Upper lobe of left lung (tissue), 6 donors: ENCODE data around the gene SND1. TPM values are rescaled to one million over a fixed set of nuclear protein-coding genes. Genes with fewer than 3 reads are reported as not detected.
A peak's percentile ranks its signal among the peaks of the same experiment; 100 is the strongest.

Source experiments
- ATAC-seq, 2 donors: fragments of 200-7000 bp; cut with Tn5 transposase; one replicate each; pipeline ENCODE4 v1.9.1; 2022; ENCODE audit warnings: mild to moderate bottlenecking in 2 of 2, moderate library complexity in 2 of 2; ENCODE audit not compliant: low FRiP score in 2 of 2
- DNase-seq, 2 donors: peaks; one replicate each; pipeline ENCODE4 v3.0.0-alpha.2; 2019 to 2020
- H3K27ac ChIP-seq, 4 donors: fragments of 200-600 bp; sonication (generic); one replicate each; pipeline ENCODE4 v1.5.1; 2016 to 2019
- H3K27me3 ChIP-seq, 4 donors: fragments of 200-600 bp; sonication (generic); one replicate each; pipeline ENCODE4 v1.5.1; 2017 to 2019
- H3K36me3 ChIP-seq, 4 donors: fragments of 200-600 bp; sonication (generic); one replicate each; pipeline ENCODE4 v1.5.1; 2016 to 2019
- H3K4me1 ChIP-seq, 4 donors: fragments of 200-600 bp; sonication (generic); one replicate each; pipeline ENCODE4 v1.5.1; 2018 to 2019
- H3K4me3 ChIP-seq, 4 donors: fragments of 200-600 bp; sonication (generic); one replicate each; pipeline ENCODE4 v1.5.1; 2017 to 2019; ENCODE audit warnings: mild to moderate bottlenecking in 2 of 4, moderate library complexity in 1 of 4
- H3K9me3 ChIP-seq, 4 donors: fragments of 200-600 bp; sonication (generic); one replicate each; pipeline ENCODE4 v1.5.1; 2018 to 2019
- EP300 ChIP-seq, 4 donors: sonication (generic); formaldehyde crosslinking; IDR thresholded peaks; one replicate each; pipeline ENCODE4 v1.5.1; 2017; ENCODE audit warnings: antibody characterized with exemption in 4 of 4, control low read depth in 2 of 4
- POLR2A ChIP-seq, 4 donors: fragments of 450-650 bp; IDR thresholded peaks; one replicate each; pipeline ENCODE4 v1.5.1; 2016 to 2017; ENCODE audit warnings: antibody characterized with exemption in 4 of 4, mild to moderate bottlenecking in 2 of 4
- POLR2AphosphoS5 ChIP-seq, 2 donors: sonication (generic); formaldehyde crosslinking; IDR thresholded peaks; one replicate each; pipeline ENCODE4 v1.5.1; 2017; ENCODE audit warnings: antibody characterized with exemption in 2 of 2
- WGBS, 2 donors: methylation state at CpG; one replicate each; pipeline ENCODE4 v1.1.5; 2017 to 2018; 5-methylcytosine and 5-hydroxymethylcytosine counted together
- total RNA-seq, 6 donors: library from RNA; depleted of rRNA in 4 of 6; stranded (reverse); fragments of >200 nt in 4 of 6; gene quantifications; one replicate each; pipeline versions ENCODE4 v1.1.0 to v1.2.1, GENCODE V29; 2016 to 2021
- TF ChIP-seq, protein P1 (sequence below), 6 experiments: fragments of 450-650 bp in 4 of 6; fragments of 200-600 bp in 2 of 6; sonication (generic) in 2 of 6; IDR thresholded peaks; one replicate each; pipeline ENCODE4 v1.5.1; 2016 to 2019; ENCODE audit warnings: antibody characterized with exemption in 6 of 6
- donor health status: DM: no; HTN: no; CAD: no; lungs with moderate emphysema.
- donor health status: DM: no; HTN: yes; CAD: no; lungs with severe emphysema.

SND1 gene
- total RNA-seq, 6 donors from 2014 or later = 107 to 167 (median 121) TPM

DNA sequence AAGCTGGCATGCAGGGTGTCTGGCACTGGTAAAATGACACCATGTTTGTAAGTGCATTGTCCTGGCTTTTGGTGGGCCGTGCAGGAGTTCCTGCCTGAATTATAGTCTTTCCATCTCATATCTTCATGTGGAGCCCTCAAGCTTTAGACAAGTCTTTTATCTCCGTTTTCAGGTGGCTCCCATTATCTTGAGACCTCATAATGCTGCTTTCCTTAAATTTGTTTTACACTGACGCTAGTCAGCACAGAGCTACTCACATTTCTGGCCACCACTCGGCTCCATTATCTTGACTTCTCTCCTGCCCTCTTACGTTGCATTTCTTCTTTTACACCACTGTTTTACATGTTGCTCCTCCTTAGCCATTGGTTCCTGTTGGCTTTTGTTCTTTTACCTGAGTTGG lies 342.0 kb downstream of the SND1 start:
- no peak overlapping the region for H3K4me3 ChIP-seq
- no peaks in the 10 kb centered on the region for H3K9me3 ChIP-seq
- H3K36me3 ChIP-seq = peaks cover 0 to 23% (median 2%) of the 10 kb centered on the region in 4 donors
- no peak overlapping the region for H3K27ac ChIP-seq
- ATAC-seq = no peak
- no peak for DNase-seq
- 96% methylated on average over 5 of the region's 5 CpGs for WGBS, 2 donors
- peaks cover 4 to 35% (median 23%) of the 10 kb centered on the region in 4 donors for H3K4me1 ChIP-seq
- TF ChIP-seq POLR2AphosphoS5 (IDR thresholded peaks at IDR 0.05) = no peak
- TF ChIP-seq EP300 (IDR thresholded peaks at IDR 0.05) = no peak
- no peaks in the 10 kb centered on the region for H3K27me3 ChIP-seq

DNA sequence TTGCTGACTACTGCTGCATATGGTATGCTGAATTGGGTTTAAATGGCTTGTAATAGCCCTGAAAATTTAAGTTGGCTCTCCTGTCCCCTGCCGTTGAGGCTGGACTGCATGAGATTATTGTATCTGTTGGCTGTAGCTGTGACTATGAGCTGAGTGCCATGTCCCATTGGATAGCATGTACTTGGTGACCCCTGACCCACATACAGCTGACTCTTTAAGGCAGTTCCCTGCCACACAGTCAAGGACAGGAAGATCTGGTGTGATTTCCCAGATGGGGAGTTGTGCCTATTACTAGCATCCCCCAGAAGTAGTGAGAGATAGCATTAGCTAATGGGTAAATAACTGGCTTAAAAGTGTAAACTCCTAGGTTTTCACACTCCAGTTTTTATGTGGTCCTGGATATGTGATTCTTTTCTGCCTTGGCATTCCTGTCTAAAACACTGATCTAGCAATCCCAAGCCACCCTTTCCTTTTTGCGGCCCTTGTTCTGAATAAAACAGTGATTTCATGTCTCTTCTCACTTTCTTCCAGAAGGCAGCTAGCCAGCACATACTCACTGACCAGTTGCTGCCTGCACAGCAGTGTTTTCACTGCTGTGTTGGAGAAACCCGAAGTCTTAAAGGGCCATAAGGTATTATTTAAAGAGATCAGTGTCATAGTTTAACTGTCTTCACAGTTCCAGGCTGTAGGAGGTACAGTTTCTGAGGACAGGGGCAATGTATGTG lies 343.3 kb downstream of the SND1 start:
- H3K4me1 ChIP-seq = peaks cover 12 to 40% (median 28%) of the 10 kb centered on the region in 4 donors
- WGBS, 2 donors = 56 to 74% methylated on average over 3 of the region's 3 CpGs
- no peaks in the 10 kb centered on the region for H3K27me3 ChIP-seq
- no peak overlapping the region for H3K4me3 ChIP-seq
- TF ChIP-seq EP300 (IDR thresholded peaks at IDR 0.05) (no peak), POLR2A (IDR thresholded peaks at IDR 0.05) (no peak), POLR2AphosphoS5 (IDR thresholded peaks at IDR 0.05) (no peak)
- TF ChIP-seq, protein P1, sequence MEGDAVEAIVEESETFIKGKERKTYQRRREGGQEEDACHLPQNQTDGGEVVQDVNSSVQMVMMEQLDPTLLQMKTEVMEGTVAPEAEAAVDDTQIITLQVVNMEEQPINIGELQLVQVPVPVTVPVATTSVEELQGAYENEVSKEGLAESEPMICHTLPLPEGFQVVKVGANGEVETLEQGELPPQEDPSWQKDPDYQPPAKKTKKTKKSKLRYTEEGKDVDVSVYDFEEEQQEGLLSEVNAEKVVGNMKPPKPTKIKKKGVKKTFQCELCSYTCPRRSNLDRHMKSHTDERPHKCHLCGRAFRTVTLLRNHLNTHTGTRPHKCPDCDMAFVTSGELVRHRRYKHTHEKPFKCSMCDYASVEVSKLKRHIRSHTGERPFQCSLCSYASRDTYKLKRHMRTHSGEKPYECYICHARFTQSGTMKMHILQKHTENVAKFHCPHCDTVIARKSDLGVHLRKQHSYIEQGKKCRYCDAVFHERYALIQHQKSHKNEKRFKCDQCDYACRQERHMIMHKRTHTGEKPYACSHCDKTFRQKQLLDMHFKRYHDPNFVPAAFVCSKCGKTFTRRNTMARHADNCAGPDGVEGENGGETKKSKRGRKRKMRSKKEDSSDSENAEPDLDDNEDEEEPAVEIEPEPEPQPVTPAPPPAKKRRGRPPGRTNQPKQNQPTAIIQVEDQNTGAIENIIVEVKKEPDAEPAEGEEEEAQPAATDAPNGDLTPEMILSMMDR (IDR thresholded peaks at IDR 0.05) = no peak
- no peaks in the 10 kb centered on the region for H3K9me3 ChIP-seq
- peak overlapping the region in 1 of 4 donors; percentile 42 for H3K27ac ChIP-seq
- ATAC-seq = peak in 1 of 2 donors; percentile 53
- DNase-seq = no peak
- H3K36me3 ChIP-seq = peaks cover 0 to 23% (median 2%) of the 10 kb centered on the region in 4 donors

DNA sequence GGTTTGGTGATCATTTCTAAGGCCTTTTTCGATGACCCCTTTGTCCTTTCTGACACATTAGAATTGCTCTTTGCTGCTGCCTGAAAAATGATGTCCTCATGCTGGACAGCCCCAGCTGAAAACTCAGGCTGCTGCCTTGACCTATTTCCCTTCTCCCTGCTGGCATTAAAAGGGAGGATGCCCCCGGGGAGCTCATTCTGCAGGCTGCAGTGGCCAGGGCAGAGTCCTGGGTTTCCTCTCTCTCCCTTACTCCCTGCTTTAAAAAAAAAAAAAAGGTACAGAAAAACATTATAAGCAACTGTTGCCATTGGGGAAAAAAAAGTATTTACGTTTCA lies 343.9 kb downstream of the SND1 start:
- no peak overlapping the region for H3K4me3 ChIP-seq
- TF ChIP-seq POLR2AphosphoS5 (IDR thresholded peaks at IDR 0.05) = no peak
- TF ChIP-seq, protein P1 (IDR thresholded peaks at IDR 0.05) = no peak
- TF ChIP-seq EP300 (IDR thresholded peaks at IDR 0.05) = no peak
- TF ChIP-seq POLR2A (IDR thresholded peaks at IDR 0.05) = no peak
- ATAC-seq = peak in 1 of 2 donors; percentile 33

DNA sequence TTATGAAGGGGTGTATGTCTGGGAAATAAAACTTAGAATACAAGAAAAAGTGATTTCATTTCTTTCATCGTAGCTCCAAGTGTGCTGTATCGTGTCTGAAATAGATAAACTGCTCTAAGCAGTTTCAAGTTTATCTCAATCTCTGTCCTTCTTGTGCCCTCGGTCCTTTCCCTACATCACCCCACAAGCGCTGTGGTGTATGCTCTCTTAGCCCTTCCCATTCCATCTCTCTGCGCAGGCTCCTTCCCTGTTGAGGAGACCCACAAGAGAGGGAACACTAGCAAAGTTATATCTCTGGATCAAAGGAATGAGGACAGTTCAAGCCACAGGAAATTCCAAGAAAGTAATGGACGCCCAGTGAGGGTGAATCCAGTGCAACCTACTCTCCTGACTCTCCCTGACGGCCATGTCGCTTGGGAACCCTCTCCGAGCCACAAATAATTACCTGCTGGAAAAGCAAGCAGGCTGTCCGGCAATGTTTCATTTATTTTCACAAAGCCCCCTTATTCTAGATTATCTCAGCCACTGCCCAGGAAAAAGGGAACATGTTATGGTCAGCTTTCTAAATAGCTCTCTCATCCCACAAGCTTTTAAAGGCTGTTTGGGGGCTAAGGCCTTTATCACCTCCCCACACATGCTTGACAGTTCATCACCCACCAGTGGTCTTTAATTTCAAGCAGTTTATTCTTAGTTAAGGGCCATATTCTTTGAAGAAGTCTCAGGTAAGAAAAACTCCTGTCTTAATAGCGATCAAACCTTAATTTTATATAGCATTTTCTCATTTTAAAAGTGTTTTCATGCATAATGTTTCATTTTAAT lies 344.5 kb downstream of the SND1 start:
- H3K4me1 ChIP-seq = peaks cover 20 to 41% (median 35%) of the 10 kb centered on the region in 4 donors
- no peak overlapping the region for H3K4me3 ChIP-seq
- peaks cover 0 to 15% (median 0%) of the 10 kb centered on the region in 4 donors for H3K36me3 ChIP-seq
- TF ChIP-seq POLR2A (IDR thresholded peaks at IDR 0.05) (no peak), POLR2AphosphoS5 (IDR thresholded peaks at IDR 0.05) (no peak), EP300 (IDR thresholded peaks at IDR 0.05) (no peak)
- TF ChIP-seq, protein P1 (IDR thresholded peaks at IDR 0.05) = no peak
- WGBS, 2 donors = 78 to 84% methylated on average over 11 of the region's 11 CpGs
- ATAC-seq (no peak), DNase-seq (no peak)
- no peaks in the 10 kb centered on the region for H3K27me3 ChIP-seq
- H3K27ac ChIP-seq = no peak overlapping the region
- no peaks in the 10 kb centered on the region for H3K9me3 ChIP-seq

More for the DNA sequence above, 343.9 kb downstream of the SND1 start:
- H3K27me3 ChIP-seq = no peaks in the 10 kb centered on the region
- H3K9me3 ChIP-seq = no peaks in the 10 kb centered on the region
- 73 to 76% methylated on average over 3 of the region's 3 CpGs for WGBS, 2 donors
- DNase-seq = no peak
- no peak overlapping the region for H3K27ac ChIP-seq
- peaks cover 17 to 45% (median 32%) of the 10 kb centered on the region in 4 donors for H3K4me1 ChIP-seq
- peaks cover 0 to 21% (median 2%) of the 10 kb centered on the region in 4 donors for H3K36me3 ChIP-seq

DNA sequence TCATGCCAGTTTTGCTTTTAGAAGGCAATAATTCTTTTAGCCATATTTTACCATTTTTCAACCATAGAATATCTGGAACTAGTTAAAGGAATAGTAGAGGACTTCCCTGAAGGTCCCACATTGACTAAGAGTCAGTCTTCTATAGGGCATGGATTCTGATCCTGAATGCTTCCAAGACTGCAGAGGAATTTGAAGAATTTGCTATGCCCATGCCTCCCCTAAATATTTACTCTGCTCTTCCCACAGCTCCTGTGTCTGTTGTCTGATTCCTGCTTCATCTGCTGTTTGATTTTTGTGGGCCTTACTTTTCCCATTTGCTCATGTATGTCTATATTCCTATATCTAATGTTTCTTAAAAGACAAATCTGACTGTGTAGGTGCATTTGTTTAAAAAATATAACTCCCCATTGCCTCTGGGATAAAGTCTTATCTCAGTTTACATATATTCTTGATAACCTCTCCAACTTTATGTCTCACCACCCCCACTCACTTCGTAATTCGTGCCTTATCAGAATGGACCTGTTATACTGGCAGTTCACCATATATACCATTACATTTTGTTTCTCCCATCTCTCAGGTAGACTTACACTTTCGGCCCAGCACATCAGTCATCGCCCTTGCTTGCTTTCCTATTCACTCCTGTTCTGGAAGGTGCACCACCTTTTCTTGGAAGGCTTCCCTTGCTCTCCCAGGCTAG lies 345.4 kb downstream of the SND1 start:
- TF ChIP-seq EP300 (IDR thresholded peaks at IDR 0.05) (no peak), POLR2A (IDR thresholded peaks at IDR 0.05) (no peak), POLR2AphosphoS5 (IDR thresholded peaks at IDR 0.05) (no peak)
- TF ChIP-seq, protein P1 (IDR thresholded peaks at IDR 0.05) = no peak
- WGBS, 2 donors = 71 to 75% methylated on average over 4 of the region's 4 CpGs
- DNase-seq (no peak), ATAC-seq (no peak)
- peaks cover 0 to 10% (median 0%) of the 10 kb centered on the region in 4 donors for H3K36me3 ChIP-seq
- no peak overlapping the region for H3K27ac ChIP-seq
- H3K4me3 ChIP-seq = no peak overlapping the region
- H3K4me1 ChIP-seq = peaks cover 20 to 37% (median 31%) of the 10 kb centered on the region in 4 donors
- no peaks in the 10 kb centered on the region for H3K27me3 ChIP-seq
- H3K9me3 ChIP-seq = no peaks in the 10 kb centered on the region
